ENCODE measurements around the gene ANKRD60. TPM values are rescaled to one million over a fixed set of nuclear protein-coding genes. Genes with fewer than 3 reads are reported as not detected.
A peak's percentile ranks its signal among the peaks of the same experiment; 100 is the strongest.

The ANKRD60 gene
- total RNA-seq, 1 donor from 2014 or later: not detected

- no peak for DNase-seq
- H3K27ac Mint-ChIP-seq: no peak overlapping the region
- peaks cover 10% of the 10 kb centered on the region for H3K27me3 Mint-ChIP-seq
- no peaks in the 10 kb centered on the region for H3K36me3 Mint-ChIP-seq (ENCODE audit: low read depth)
- intact Hi-C loops (cut with micrococcal nuclease): no loop called here
- no peaks in the 10 kb centered on the region for H3K9me3 Mint-ChIP-seq
- peaks cover 8% of the 10 kb centered on the region for H3K4me1 Mint-ChIP-seq
- no peak overlapping the region for H3K4me3 Mint-ChIP-seq
These were observed 22.6 kb downstream of the ANKRD60 start for GRCh38 chr20:58205850-58206249.

GRCh38 chr20:58202044-58202443 lies 26.4 kb downstream of the ANKRD60 start:
- peaks cover 2% of the 10 kb centered on the region for H3K27me3 Mint-ChIP-seq
- no peaks in the 10 kb centered on the region for H3K36me3 Mint-ChIP-seq (ENCODE audit: low read depth)
- no peaks in the 10 kb centered on the region for H3K9me3 Mint-ChIP-seq
- intact Hi-C loops (cut with micrococcal nuclease): no loop called here
- H3K27ac Mint-ChIP-seq: no peak overlapping the region
- no peak for DNase-seq
- H3K4me1 Mint-ChIP-seq: no peaks in the 10 kb centered on the region
- H3K4me3 Mint-ChIP-seq: no peak overlapping the region

GRCh38 chr20:58201616-58202015 lies 26.8 kb downstream of the ANKRD60 start:
- peaks cover 2% of the 10 kb centered on the region for H3K27me3 Mint-ChIP-seq

GRCh38 chr20:58199469-58199868 lies 29.0 kb downstream of the ANKRD60 start:
- no peak overlapping the region for H3K27ac Mint-ChIP-seq
- H3K4me3 Mint-ChIP-seq: no peak overlapping the region
- DNase-seq: no peak
- H3K27me3 Mint-ChIP-seq: peaks cover 2% of the 10 kb centered on the region
- H3K36me3 Mint-ChIP-seq (ENCODE audit: low read depth): no peaks in the 10 kb centered on the region
- intact Hi-C loops (cut with micrococcal nuclease): no loop called here
- no peaks in the 10 kb centered on the region for H3K4me1 Mint-ChIP-seq
- peaks cover 4% of the 10 kb centered on the region for H3K9me3 Mint-ChIP-seq

More at GRCh38 chr20:58201616-58202015, 26.8 kb downstream of the ANKRD60 start:
- no peak for DNase-seq
- Mint-ChIP-seq H3K36me3 (ENCODE audit: low read depth) (no peaks in the 10 kb centered on the region), H3K9me3 (peaks cover 3% of the 10 kb centered on the region), H3K4me1 (no peaks in the 10 kb centered on the region), H3K4me3 (no peak overlapping the region), H3K27ac (no peak overlapping the region)
- intact Hi-C loops (cut with micrococcal nuclease): no loop called here

- Mint-ChIP-seq H3K4me1 (no peaks in the 10 kb centered on the region), H3K27ac (no peak overlapping the region), H3K36me3 (ENCODE audit: low read depth) (no peaks in the 10 kb centered on the region), H3K9me3 (peaks cover 4% of the 10 kb centered on the region), H3K27me3 (peaks cover 2% of the 10 kb centered on the region), H3K4me3 (no peak overlapping the region)
- intact Hi-C loops (cut with micrococcal nuclease): no loop called here
- no peak for DNase-seq
These were observed 29.5 kb downstream of the ANKRD60 start for GRCh38 chr20:58198901-58199355.

GRCh38 chr20:58198384-58198783 lies 30.1 kb downstream of the ANKRD60 start:
- no peaks in the 10 kb centered on the region for H3K27me3 Mint-ChIP-seq
- no peak overlapping the region for H3K4me3 Mint-ChIP-seq
- peaks cover 4% of the 10 kb centered on the region for H3K9me3 Mint-ChIP-seq
- H3K36me3 Mint-ChIP-seq (ENCODE audit: low read depth): no peaks in the 10 kb centered on the region
- no peak for DNase-seq
- no peaks in the 10 kb centered on the region for H3K4me1 Mint-ChIP-seq
- intact Hi-C loops (cut with micrococcal nuclease): no loop called here
- no peak overlapping the region for H3K27ac Mint-ChIP-seq

- no peaks in the 10 kb centered on the region for H3K4me1 Mint-ChIP-seq
- intact Hi-C loops (cut with micrococcal nuclease): no loop called here
- no peaks in the 10 kb centered on the region for H3K27me3 Mint-ChIP-seq
- H3K36me3 Mint-ChIP-seq (ENCODE audit: low read depth): no peaks in the 10 kb centered on the region
- H3K4me3 Mint-ChIP-seq: no peak overlapping the region
- H3K9me3 Mint-ChIP-seq: peaks cover 4% of the 10 kb centered on the region
- DNase-seq: no peak
- H3K27ac Mint-ChIP-seq: no peak overlapping the region
These were observed 31.3 kb downstream of the ANKRD60 start for GRCh38 chr20:58197185-58197469.

GRCh38 chr20:58196402-58197184 lies 31.9 kb downstream of the ANKRD60 start:
- H3K4me3 Mint-ChIP-seq: no peak overlapping the region

GRCh38 chr20:58195047-58195446 lies 33.4 kb downstream of the ANKRD60 start:
- Mint-ChIP-seq H3K36me3 (ENCODE audit: low read depth) (peaks cover 1% of the 10 kb centered on the region), H3K4me3 (no peak overlapping the region), H3K27ac (no peak overlapping the region), H3K9me3 (peaks cover 4% of the 10 kb centered on the region), H3K27me3 (no peaks in the 10 kb centered on the region), H3K4me1 (no peaks in the 10 kb centered on the region)
- intact Hi-C loops (cut with micrococcal nuclease): no loop called here
- no peak for DNase-seq

More at GRCh38 chr20:58196402-58197184, 31.9 kb downstream of the ANKRD60 start:
- Mint-ChIP-seq H3K36me3 (ENCODE audit: low read depth) (no peaks in the 10 kb centered on the region), H3K27ac (no peak overlapping the region), H3K4me1 (no peaks in the 10 kb centered on the region), H3K27me3 (no peaks in the 10 kb centered on the region), H3K9me3 (peaks cover 4% of the 10 kb centered on the region)
- no peak for DNase-seq
- intact Hi-C loops (cut with micrococcal nuclease): no loop called here

- Mint-ChIP-seq H3K9me3 (peaks cover 4% of the 10 kb centered on the region), H3K27me3 (no peaks in the 10 kb centered on the region), H3K36me3 (ENCODE audit: low read depth) (peaks cover 1% of the 10 kb centered on the region), H3K27ac (no peak overlapping the region), H3K4me3 (no peak overlapping the region), H3K4me1 (no peaks in the 10 kb centered on the region)
- no peak for DNase-seq
- intact Hi-C loops (cut with micrococcal nuclease): no loop called here
These were observed 34.2 kb downstream of the ANKRD60 start for GRCh38 chr20:58194175-58194791.

GRCh38 chr20:58192567-58192966 lies 35.9 kb downstream of the ANKRD60 start:
- no peaks in the 10 kb centered on the region for H3K4me1 Mint-ChIP-seq
- H3K27ac Mint-ChIP-seq: no peak overlapping the region
- no peak overlapping the region for H3K4me3 Mint-ChIP-seq
- intact Hi-C loops (cut with micrococcal nuclease): no loop called here
- peak; percentile 79 for DNase-seq
- H3K36me3 Mint-ChIP-seq (ENCODE audit: low read depth): peaks cover 1% of the 10 kb centered on the region
- peaks cover 4% of the 10 kb centered on the region for H3K9me3 Mint-ChIP-seq
- H3K27me3 Mint-ChIP-seq: peaks cover 4% of the 10 kb centered on the region

- no peak overlapping the region for H3K27ac Mint-ChIP-seq
- intact Hi-C loops (cut with micrococcal nuclease): no loop called here
These were observed 36.4 kb downstream of the ANKRD60 start for GRCh38 chr20:58192065-58192464.

GRCh38 chr20:58188527-58188926 lies 39.9 kb downstream of the ANKRD60 start:
- no peak for DNase-seq
- H3K9me3 Mint-ChIP-seq: no peaks in the 10 kb centered on the region
- no peaks in the 10 kb centered on the region for H3K4me1 Mint-ChIP-seq
- intact Hi-C loops (cut with micrococcal nuclease): no loop called here
- no peak overlapping the region for H3K27ac Mint-ChIP-seq
- peaks cover 1% of the 10 kb centered on the region for H3K36me3 Mint-ChIP-seq (ENCODE audit: low read depth)
- H3K27me3 Mint-ChIP-seq: peaks cover 4% of the 10 kb centered on the region
- H3K4me3 Mint-ChIP-seq: no peak overlapping the region

More at GRCh38 chr20:58192065-58192464, 36.4 kb downstream of the ANKRD60 start:
- peaks cover 1% of the 10 kb centered on the region for H3K36me3 Mint-ChIP-seq (ENCODE audit: low read depth)
- peaks cover 4% of the 10 kb centered on the region for H3K27me3 Mint-ChIP-seq
- no peak overlapping the region for H3K4me3 Mint-ChIP-seq
- DNase-seq: no peak
- peaks cover 4% of the 10 kb centered on the region for H3K9me3 Mint-ChIP-seq
- H3K4me1 Mint-ChIP-seq: no peaks in the 10 kb centered on the region

GRCh38 chr20:58184984-58185383 lies 43.5 kb downstream of the ANKRD60 start:
- no peaks in the 10 kb centered on the region for H3K4me1 Mint-ChIP-seq
- DNase-seq: no peak
- H3K27me3 Mint-ChIP-seq: peaks cover 13% of the 10 kb centered on the region
- intact Hi-C loops (cut with micrococcal nuclease): no loop called here
- H3K4me3 Mint-ChIP-seq: no peak overlapping the region
- H3K9me3 Mint-ChIP-seq: no peaks in the 10 kb centered on the region
- no peak overlapping the region for H3K27ac Mint-ChIP-seq
- no peaks in the 10 kb centered on the region for H3K36me3 Mint-ChIP-seq (ENCODE audit: low read depth)
